Skeletal muscle satellite cell (primary cell): ENCODE results near the gene GATB.
"Not testable (repeated sequence)": the region's sequence is repeated elsewhere in the genome, so short reads cannot be mapped to it uniquely, and the experiment has no call there.

ENCODE experiments used
- H3K27me3 ChIP-seq: 2 replicates; pipeline ENCODE4 v1.7.0; 2013; ENCODE audit warnings: low read length; ENCODE audit not compliant: control insufficient read depth, insufficient read depth
- H3K36me3 ChIP-seq: 2 replicates; pipeline ENCODE4 v1.7.0; 2013; ENCODE audit warnings: mild to moderate bottlenecking, control low read depth, low read length; ENCODE audit not compliant: insufficient read depth
- H3K4me1 ChIP-seq: 2 replicates; pipeline ENCODE4 v1.7.0; 2013; ENCODE audit warnings: low read length; ENCODE audit not compliant: control insufficient read depth, insufficient read depth
- H3K4me2 ChIP-seq: 2 replicates; pipeline ENCODE4 v1.7.0; 2013; ENCODE audit warnings: mild to moderate bottlenecking, low read length
- H3K4me3 ChIP-seq: 2 replicates; pipeline ENCODE4 v1.7.0; 2013; ENCODE audit warnings: low read length
- H3K9ac ChIP-seq: 2 replicates; pipeline ENCODE4 v1.7.0; 2013; ENCODE audit warnings: mild to moderate bottlenecking, low read depth, low read length, moderate library complexity
- H3K9me3 ChIP-seq: replicated peaks from 2 replicates; pipeline ENCODE4 v1.7.0; 2013; ENCODE audit warnings: mild to moderate bottlenecking, control low read depth, low read length

The GATB gene

GRCh38 chr4:151753056-151753455 is 7.8 kb downstream of the GATB start:
- no peaks in the 10 kb centered on the region for H3K4me1 ChIP-seq
- no peak overlapping the region for H3K4me2 ChIP-seq
- no peaks in the 10 kb centered on the region for H3K9me3 ChIP-seq
- H3K4me3 ChIP-seq = no peak overlapping the region
- H3K27me3 ChIP-seq = no peaks in the 10 kb centered on the region
- peaks cover 3% of the 10 kb centered on the region for H3K36me3 ChIP-seq
- H3K9ac ChIP-seq = no peak overlapping the region

GRCh38 chr4:151750156-151750555 is 10.7 kb downstream of the GATB start:
- Histone ChIP-seq H3K9me3 (no peaks in the 10 kb centered on the region), H3K4me1 (peaks cover 4% of the 10 kb centered on the region), H3K9ac (no peak overlapping the region), H3K4me2 (no peak overlapping the region), H3K36me3 (peaks cover 3% of the 10 kb centered on the region), H3K27me3 (no peaks in the 10 kb centered on the region), H3K4me3 (no peak overlapping the region)

- Histone ChIP-seq H3K4me2 (no peak overlapping the region), H3K9me3 (no peaks in the 10 kb centered on the region), H3K27me3 (no peaks in the 10 kb centered on the region), H3K4me3 (no peak overlapping the region), H3K4me1 (peaks cover 16% of the 10 kb centered on the region), H3K36me3 (no peaks in the 10 kb centered on the region), H3K9ac (peak overlapping the region; percentile 14)
Measured at GRCh38 chr4:151745481-151746231, 15.2 kb downstream of the GATB start.

- Histone ChIP-seq H3K36me3 (no peaks in the 10 kb centered on the region), H3K9ac (peak overlapping the region; percentile 50)
Measured at GRCh38 chr4:151744614-151745013, 16.2 kb downstream of the GATB start.

GRCh38 chr4:151743894-151744293 is 16.9 kb downstream of the GATB start:
- Histone ChIP-seq H3K4me3 (no peak overlapping the region), H3K27me3 (no peaks in the 10 kb centered on the region), H3K36me3 (no peaks in the 10 kb centered on the region), H3K4me1 (peaks cover 16% of the 10 kb centered on the region), H3K9ac (peak overlapping the region; percentile 50), H3K4me2 (no peak overlapping the region), H3K9me3 (no peaks in the 10 kb centered on the region)

More at GRCh38 chr4:151744614-151745013, 16.2 kb downstream of the GATB start:
- H3K27me3 ChIP-seq = no peaks in the 10 kb centered on the region
- H3K4me2 ChIP-seq = peak overlapping the region; percentile 22
- H3K9me3 ChIP-seq = no peaks in the 10 kb centered on the region
- no peak overlapping the region for H3K4me3 ChIP-seq
- H3K4me1 ChIP-seq = peaks cover 16% of the 10 kb centered on the region

- Histone ChIP-seq H3K9me3 (no peaks in the 10 kb centered on the region), H3K4me1 (peaks cover 16% of the 10 kb centered on the region), H3K9ac (no peak overlapping the region), H3K4me3 (no peak overlapping the region), H3K36me3 (no peaks in the 10 kb centered on the region), H3K27me3 (no peaks in the 10 kb centered on the region), H3K4me2 (no peak overlapping the region)
Measured at GRCh38 chr4:151743128-151743854, 17.5 kb downstream of the GATB start.

GRCh38 chr4:151738720-151739517 is 21.9 kb downstream of the GATB start:
- H3K4me2 ChIP-seq = no peak overlapping the region
- no peaks in the 10 kb centered on the region for H3K27me3 ChIP-seq
- peaks cover 3% of the 10 kb centered on the region for H3K9me3 ChIP-seq

GRCh38 chr4:151736852-151737251 is 24.0 kb downstream of the GATB start:
- not testable (repeated sequence) for H3K27me3 ChIP-seq, H3K4me2 ChIP-seq, H3K36me3 ChIP-seq, H3K9ac ChIP-seq, H3K4me3 ChIP-seq, H3K4me1 ChIP-seq, H3K9me3 ChIP-seq

More at GRCh38 chr4:151738720-151739517, 21.9 kb downstream of the GATB start:
- Histone ChIP-seq H3K36me3 (no peaks in the 10 kb centered on the region), H3K4me3 (no peak overlapping the region), H3K4me1 (no peaks in the 10 kb centered on the region), H3K9ac (no peak overlapping the region)

GRCh38 chr4:151736361-151736760 is 24.4 kb downstream of the GATB start:
- Histone ChIP-seq H3K36me3 (no peaks in the 10 kb centered on the region), H3K4me3 (no peak overlapping the region), H3K4me2 (no peak overlapping the region), H3K27me3 (no peaks in the 10 kb centered on the region), H3K4me1 (no peaks in the 10 kb centered on the region), H3K9me3 (peaks cover 3% of the 10 kb centered on the region), H3K9ac (no peak overlapping the region)

GRCh38 chr4:151731670-151732069 is 29.1 kb downstream of the GATB start:
- not testable (repeated sequence) for H3K9ac ChIP-seq, H3K4me1 ChIP-seq, H3K36me3 ChIP-seq, H3K4me2 ChIP-seq, H3K4me3 ChIP-seq, H3K27me3 ChIP-seq, H3K9me3 ChIP-seq

GRCh38 chr4:151729731-151730559 is 30.9 kb downstream of the GATB start:
- Histone ChIP-seq H3K4me3 (no peak overlapping the region), H3K27me3 (no peaks in the 10 kb centered on the region), H3K4me2 (no peak overlapping the region), H3K36me3 (no peaks in the 10 kb centered on the region), H3K9me3 (no peaks in the 10 kb centered on the region), H3K4me1 (peaks cover 8% of the 10 kb centered on the region), H3K9ac (no peak overlapping the region)
